SJCRH30 (cell line): Measurements from ENCODE around the gene TEX30. TPM values are rescaled to one million over a fixed set of nuclear protein-coding genes. Genes with fewer than 3 reads are reported as not detected.

Experiments used
- DNase-seq, 2 experiments: peaks; one replicate each; pipeline ENCODE4 v3.0.0-alpha.2; 2015 to 2020
- H3K27ac ChIP-seq: fragments of 250-450 bp; sonication (Bioruptor Pico); 2 replicates; pipeline ENCODE4 v1.5.1; 2020; ENCODE audit warnings: mild to moderate bottlenecking, moderate library complexity
- H3K27me3 ChIP-seq: fragments of 250-450 bp; sonication (Bioruptor Pico); 2 replicates; pipeline ENCODE4 v1.5.1; 2020; ENCODE audit warnings: mild to moderate bottlenecking, moderate library complexity
- H3K36me3 ChIP-seq: fragments of 250-450 bp; sonication (Bioruptor Pico); 2 replicates; pipeline ENCODE4 v1.5.1; 2020; ENCODE audit warnings: mild to moderate bottlenecking, moderate library complexity
- H3K4me1 ChIP-seq: fragments of 250-450 bp; sonication (Bioruptor Pico); 2 replicates; pipeline ENCODE4 v1.5.1; 2020; ENCODE audit warnings: mild to moderate bottlenecking, moderate library complexity
- H3K4me3 ChIP-seq: fragments of 250-450 bp; sonication (Bioruptor Pico); 2 replicates; pipeline ENCODE4 v1.5.1; 2020; ENCODE audit warnings: mild to moderate bottlenecking, moderate library complexity
- H3K9me3 ChIP-seq: fragments of 250-450 bp; sonication (Bioruptor Pico); replicated peaks from 2 replicates; pipeline ENCODE4 v1.5.1; 2020; ENCODE audit warnings: mild to moderate bottlenecking, moderate library complexity
- total RNA-seq: library from RNA; depleted of rRNA; stranded (reverse); fragments of >200 nt; shearing (Covaris generic); gene quantifications from 2 replicates; pipeline ENCODE4 v1.2.3, GENCODE V29; 2014; rRNA removed

TEX30 gene
- total RNA-seq: 18.8 and 20.1 TPM in 2 replicates

GRCh38 chr13:102773441-102774213, at the start of gene TEX30:
Gene TEX30, minus strand, starts transcription at chr13:102773786. Its CDS starts 3,760 bp downstream, at chr13:102770026.
- DNase-seq: peak; percentile 66 to 72

GRCh38 chr13:102817907-102818306, 44.3 kb upstream of the TEX30 start:
- Histone ChIP-seq H3K27ac (peak overlapping the region; percentile 29; the same call in 1 of the 2 replicates), H3K9me3 (no peaks in the 10 kb centered on the region), H3K27me3 (no peaks in the 10 kb centered on the region), H3K4me1 (peaks cover 22% of the 10 kb centered on the region), H3K36me3 (peaks cover 23% of the 10 kb centered on the region), H3K4me3 (no peak overlapping the region)
- DNase-seq: no peak

More at GRCh38 chr13:102773441-102774213, at the start of gene TEX30:
- Histone ChIP-seq H3K27ac (peak within 1 kb of the TSS; percentile 71), H3K4me3 (peak within 1 kb of the TSS; percentile 65), H3K27me3 (no peaks in the 10 kb centered on the region), H3K9me3 (no peaks in the 10 kb centered on the region; the same call in 1 of the 2 replicates), H3K36me3 (no peaks in the 10 kb centered on the region), H3K4me1 (peaks cover 14% of the 10 kb centered on the region)

GRCh38 chr13:102817241-102817640, 43.7 kb upstream of the TEX30 start:
- Histone ChIP-seq H3K9me3 (no peaks in the 10 kb centered on the region), H3K4me1 (peaks cover 24% of the 10 kb centered on the region), H3K27me3 (no peaks in the 10 kb centered on the region), H3K27ac (peak overlapping the region; percentile 29; the same call in 1 of the 2 replicates), H3K4me3 (no peak overlapping the region), H3K36me3 (peaks cover 16% of the 10 kb centered on the region)
- DNase-seq: no peak

- no peak for DNase-seq
- Histone ChIP-seq H3K27me3 (no peaks in the 10 kb centered on the region), H3K36me3 (peaks cover 12% of the 10 kb centered on the region), H3K9me3 (no peaks in the 10 kb centered on the region), H3K4me3 (no peak overlapping the region), H3K27ac (no peak overlapping the region), H3K4me1 (peaks cover 24% of the 10 kb centered on the region)
Observed at GRCh38 chr13:102816708-102817107, 43.1 kb upstream of the TEX30 start.

GRCh38 chr13:102815788-102816187, 42.2 kb upstream of the TEX30 start:
- Histone ChIP-seq H3K4me3 (no peak overlapping the region), H3K36me3 (peaks cover 19% of the 10 kb centered on the region), H3K27ac (no peak overlapping the region), H3K9me3 (peaks cover 3% of the 10 kb centered on the region; the same call in 1 of the 2 replicates), H3K4me1 (peaks cover 24% of the 10 kb centered on the region), H3K27me3 (no peaks in the 10 kb centered on the region)
- no peak for DNase-seq

- Histone ChIP-seq H3K27me3 (no peaks in the 10 kb centered on the region), H3K4me3 (no peak overlapping the region), H3K27ac (no peak overlapping the region), H3K36me3 (peaks cover 19% of the 10 kb centered on the region), H3K9me3 (peaks cover 3% of the 10 kb centered on the region; the same call in 1 of the 2 replicates), H3K4me1 (peaks cover 24% of the 10 kb centered on the region)
- no peak for DNase-seq
Observed at GRCh38 chr13:102814793-102815192, 41.2 kb upstream of the TEX30 start.

GRCh38 chr13:102814025-102814607, 40.5 kb upstream of the TEX30 start:
- peaks cover 3% of the 10 kb centered on the region; the same call in 1 of the 2 replicates for H3K9me3 ChIP-seq
- no peak overlapping the region for H3K4me3 ChIP-seq
- no peak overlapping the region for H3K27ac ChIP-seq
- H3K36me3 ChIP-seq: peaks cover 23% of the 10 kb centered on the region
- H3K4me1 ChIP-seq: peaks cover 24% of the 10 kb centered on the region
- no peak for DNase-seq
- no peaks in the 10 kb centered on the region for H3K27me3 ChIP-seq

GRCh38 chr13:102812611-102813287, 39.2 kb upstream of the TEX30 start:
- H3K27ac ChIP-seq: peak overlapping the region; percentile 69
- H3K36me3 ChIP-seq: peaks cover 25% of the 10 kb centered on the region
- peak; percentile 19 to 31 for DNase-seq
- H3K27me3 ChIP-seq: no peaks in the 10 kb centered on the region
- peaks cover 3% of the 10 kb centered on the region; the same call in 1 of the 2 replicates for H3K9me3 ChIP-seq
- peaks cover 15% of the 10 kb centered on the region for H3K4me1 ChIP-seq
- 0 out of 2 replicates have a peak overlapping the region, but pooled peaks have one; percentile 8 for H3K4me3 ChIP-seq

- H3K27ac ChIP-seq: no peak overlapping the region
- H3K27me3 ChIP-seq: no peaks in the 10 kb centered on the region
- H3K4me1 ChIP-seq: peaks cover under 1% of the 10 kb centered on the region; the same call in 1 of the 2 replicates
- DNase-seq: no peak
- H3K36me3 ChIP-seq: peaks cover 22% of the 10 kb centered on the region
- H3K4me3 ChIP-seq: no peak overlapping the region
- peaks cover 3% of the 10 kb centered on the region; the same call in 1 of the 2 replicates for H3K9me3 ChIP-seq
Observed at GRCh38 chr13:102807699-102808098, 34.1 kb upstream of the TEX30 start.

GRCh38 chr13:102805680-102806079, 32.1 kb upstream of the TEX30 start:
- DNase-seq: no peak
- H3K27me3 ChIP-seq: no peaks in the 10 kb centered on the region
- no peak overlapping the region for H3K27ac ChIP-seq
- H3K36me3 ChIP-seq: peaks cover 15% of the 10 kb centered on the region
- H3K4me1 ChIP-seq: 0 out of 2 replicates have a peak, but pooled peaks cover 2% of the 10 kb centered on the region
- no peak overlapping the region for H3K4me3 ChIP-seq
- no peaks in the 10 kb centered on the region; the same call in 1 of the 2 replicates for H3K9me3 ChIP-seq

- Histone ChIP-seq H3K36me3 (peaks cover under 1% of the 10 kb centered on the region; the same call in 1 of the 2 replicates), H3K9me3 (no peaks in the 10 kb centered on the region), H3K4me3 (peak overlapping the region; percentile 91), H3K27me3 (no peaks in the 10 kb centered on the region), H3K27ac (peak overlapping the region; percentile 68), H3K4me1 (0 out of 2 replicates have a peak, but pooled peaks cover 2% of the 10 kb centered on the region)
- peak; percentile 84 to 85 for DNase-seq
Observed at GRCh38 chr13:102800145-102801041, 26.8 kb upstream of the TEX30 start.

GRCh38 chr13:102799426-102800144, 26.0 kb upstream of the TEX30 start:
- Histone ChIP-seq H3K4me3 (peak overlapping the region; percentile 91), H3K36me3 (no peaks in the 10 kb centered on the region), H3K4me1 (0 out of 2 replicates have a peak, but pooled peaks cover 2% of the 10 kb centered on the region), H3K9me3 (no peaks in the 10 kb centered on the region), H3K27me3 (no peaks in the 10 kb centered on the region), H3K27ac (peak overlapping the region; percentile 68)
- peak in 1 of 2 experiments; percentile 39 for DNase-seq
